SKM-1 (cell line): ENCODE measurements around the gene RRP7A.
"Not testable (repeated sequence)": the region's sequence is repeated elsewhere in the genome, so short reads cannot be mapped to it uniquely, and the experiment has no call there.

Experiments
- DNase-seq: peaks from one replicate; lab custom pipeline; 2025; ENCODE audit not compliant: unreplicated experiment; lab: John Stamatoyannopoulos, UW

Gene RRP7A

DNA sequence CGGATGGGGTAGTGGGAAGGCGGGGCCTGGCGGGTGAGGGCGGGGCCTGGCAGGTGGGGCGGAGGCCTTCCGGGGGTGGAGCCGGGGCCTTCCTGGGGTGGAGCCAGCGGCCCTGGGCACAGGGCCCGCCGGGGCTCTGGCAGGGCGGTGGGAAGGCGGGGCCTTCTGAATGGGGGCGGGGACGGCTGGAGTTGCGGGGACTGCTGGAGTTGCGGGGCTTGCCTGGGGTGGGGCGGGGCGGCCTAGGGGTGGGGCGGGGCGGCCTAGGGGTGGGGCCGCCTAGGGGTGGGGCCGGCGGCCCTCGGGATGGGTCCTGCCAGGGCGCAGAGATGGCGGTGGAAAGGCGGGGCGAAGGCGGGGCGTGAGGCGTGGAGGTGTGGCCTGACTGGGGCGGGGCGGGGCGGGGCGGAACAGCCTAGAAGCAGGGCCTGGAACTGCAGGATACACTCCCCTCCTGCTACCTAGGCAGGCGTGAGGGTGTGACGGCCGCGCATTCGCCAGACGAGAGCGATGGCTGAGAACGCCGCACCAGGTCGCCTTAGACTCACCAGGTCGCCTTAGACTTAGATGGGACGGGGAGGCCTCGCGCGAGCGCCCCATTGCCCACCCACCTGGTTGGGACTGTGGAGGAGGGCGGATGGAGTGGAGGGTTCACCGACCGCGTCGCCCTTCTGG, 19.3 kb downstream of the RRP7A start:
- DNase-seq, result peak; percentile 75

GRCh38 chr22:42499773-42500160, 19.8 kb downstream of the RRP7A start:
- DNase-seq, result not testable (repeated sequence)

- DNase-seq, result not testable (repeated sequence)
Measured at GRCh38 chr22:42495533-42496141, 24.0 kb downstream of the RRP7A start.

GRCh38 chr22:42493393-42493792, 26.2 kb downstream of the RRP7A start:
- DNase-seq, result no peak

DNA sequence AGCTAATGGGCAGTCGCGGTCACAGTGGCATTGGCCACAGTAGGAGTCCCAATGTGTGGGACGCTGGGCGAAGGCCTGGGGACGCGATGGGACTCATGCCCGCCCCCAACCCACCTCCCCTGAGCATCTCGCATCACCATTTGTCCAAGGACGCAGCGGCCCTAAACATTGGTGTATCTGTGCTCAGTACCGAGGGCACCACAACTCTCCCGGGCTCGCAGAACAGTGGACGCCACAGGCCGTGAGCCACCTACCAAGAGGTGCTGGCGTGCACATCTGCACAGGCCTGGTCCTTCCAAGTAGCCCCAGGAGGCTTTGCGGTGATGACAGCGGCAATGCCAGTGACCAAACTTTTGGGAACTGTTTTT, 27.3 kb downstream of the RRP7A start:
- DNase-seq, result no peak

DNA sequence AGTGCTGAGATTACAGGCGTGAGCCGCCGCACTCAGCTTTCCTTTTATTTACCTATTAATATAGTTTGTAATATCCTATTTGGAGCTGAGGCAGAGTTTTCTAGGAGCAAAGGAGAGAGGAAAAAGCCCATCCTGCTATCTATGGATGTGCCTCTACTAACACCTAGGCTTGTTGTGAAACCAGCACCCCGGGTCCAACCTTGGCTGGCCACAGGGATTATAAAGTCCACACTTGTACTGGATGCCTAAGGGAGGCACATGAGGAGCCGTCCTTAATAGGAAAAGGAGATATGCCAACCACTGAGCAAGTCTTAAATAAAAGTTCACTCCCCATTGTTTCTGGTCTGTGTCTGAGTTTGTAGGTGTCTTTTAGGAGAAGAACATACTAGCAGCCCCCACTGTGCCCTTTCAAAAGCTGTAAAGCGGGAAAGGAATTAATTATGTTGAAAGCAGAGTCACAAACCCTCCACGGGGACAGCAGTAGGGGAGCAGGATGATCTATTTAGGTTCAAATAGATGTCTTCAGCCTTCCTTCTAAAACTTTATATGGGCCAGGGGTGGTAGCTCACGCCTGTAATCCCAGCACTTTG, 29.3 kb downstream of the RRP7A start:
- DNase-seq, result no peak

DNA sequence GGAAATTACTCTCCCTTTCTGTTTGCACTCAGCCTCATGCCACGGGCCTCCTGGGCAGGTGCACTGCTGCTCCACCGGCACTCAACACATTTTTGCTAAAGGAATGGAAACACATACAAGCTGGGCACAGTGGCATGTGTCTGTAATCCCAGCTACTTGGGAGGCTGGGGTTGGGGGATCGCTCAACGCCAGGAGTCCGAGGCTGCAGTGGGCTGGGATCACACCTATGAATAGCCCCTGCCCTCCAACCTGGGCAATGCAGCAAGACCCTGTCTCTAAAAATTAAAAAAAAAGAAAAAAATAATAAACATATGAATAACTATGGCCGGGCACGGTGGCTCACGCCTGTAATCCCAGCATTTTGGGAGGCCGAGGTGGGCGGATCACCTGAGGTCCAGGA, 30.6 kb downstream of the RRP7A start:
- DNase-seq, result no peak

GRCh38 chr22:42484506-42484905, 35.1 kb downstream of the RRP7A start:
- no peak for DNase-seq

- not testable (repeated sequence) for DNase-seq
Measured at GRCh38 chr22:42483610-42484223, 35.9 kb downstream of the RRP7A start.

DNA sequence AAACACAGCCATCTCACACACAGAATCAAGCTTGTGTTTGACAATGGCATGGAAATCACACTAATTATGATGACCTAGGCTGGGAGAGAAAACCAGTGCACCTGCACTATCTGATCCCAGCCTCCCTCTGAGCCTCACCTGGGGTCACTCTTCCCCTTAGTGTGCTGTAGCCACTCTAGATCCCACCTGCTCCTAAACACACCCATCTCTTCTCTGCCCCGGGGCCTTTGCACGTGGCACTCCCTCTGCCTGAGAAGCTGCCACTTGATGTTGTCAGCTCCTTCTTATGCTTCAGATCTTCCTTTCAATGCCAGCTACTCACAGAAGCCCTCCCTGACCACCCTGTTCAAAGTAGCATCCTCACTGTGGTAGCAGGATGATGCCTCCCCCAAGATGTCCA, 44.5 kb downstream of the RRP7A start:
- no peak for DNase-seq

GRCh38 chr22:42473484-42474193, 46.0 kb downstream of the RRP7A start:
- DNase-seq, result peak; percentile 13

- DNase-seq, result no peak
Measured at GRCh38 chr22:42472671-42473070, 46.9 kb downstream of the RRP7A start.

DNA sequence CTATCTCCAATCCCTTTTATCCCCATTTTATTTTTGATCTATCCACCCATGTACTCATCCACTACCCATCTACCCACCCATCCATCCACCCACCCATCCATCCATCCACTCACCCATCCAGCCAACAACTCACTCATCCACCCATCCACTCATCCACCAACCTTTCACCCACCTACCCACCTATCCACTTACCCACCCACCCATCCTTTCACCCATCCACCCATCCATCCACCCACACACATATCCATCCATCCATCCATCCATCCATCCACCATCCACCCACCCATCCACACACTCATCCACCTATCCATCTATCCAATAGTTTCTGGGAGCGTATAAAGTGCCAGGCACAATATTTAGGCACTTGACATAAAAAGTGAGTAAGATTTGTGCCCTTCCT, 48.2 kb downstream of the RRP7A start:
- DNase-seq, result no peak

DNA sequence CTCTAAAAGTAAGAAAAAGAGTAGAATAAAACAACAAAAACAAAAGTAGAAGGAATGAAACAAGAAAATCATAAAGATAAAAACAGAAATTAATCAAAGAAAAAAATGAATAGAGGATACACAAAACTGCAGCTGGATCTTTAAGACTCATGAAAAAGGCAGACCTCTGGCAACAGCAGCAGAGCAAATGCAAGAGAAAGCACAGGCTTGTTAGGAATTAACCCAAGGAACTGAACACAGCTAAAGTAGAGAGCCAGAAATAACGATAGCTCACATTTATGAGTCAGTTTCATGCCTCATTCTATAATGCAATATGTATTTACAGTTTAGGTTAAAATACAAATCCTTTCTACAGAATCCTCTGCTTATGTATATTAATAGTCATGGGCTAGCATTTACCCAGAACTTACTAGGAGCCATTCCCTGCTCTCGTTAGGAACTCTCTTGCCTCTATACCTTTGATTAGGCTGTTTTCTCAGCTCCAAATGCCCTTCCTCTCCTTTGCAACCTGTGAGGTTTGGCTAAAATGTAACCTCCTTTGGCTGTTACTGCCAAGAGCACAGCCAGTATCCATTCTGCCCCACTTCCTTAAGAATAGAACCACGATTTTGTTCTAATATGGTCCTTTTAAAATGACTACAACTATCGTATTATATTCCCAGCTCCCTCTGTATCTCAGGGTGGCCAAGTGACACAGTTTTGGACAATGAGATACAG, 49.1 kb downstream of the RRP7A start:
- DNase-seq, result no peak

DNA sequence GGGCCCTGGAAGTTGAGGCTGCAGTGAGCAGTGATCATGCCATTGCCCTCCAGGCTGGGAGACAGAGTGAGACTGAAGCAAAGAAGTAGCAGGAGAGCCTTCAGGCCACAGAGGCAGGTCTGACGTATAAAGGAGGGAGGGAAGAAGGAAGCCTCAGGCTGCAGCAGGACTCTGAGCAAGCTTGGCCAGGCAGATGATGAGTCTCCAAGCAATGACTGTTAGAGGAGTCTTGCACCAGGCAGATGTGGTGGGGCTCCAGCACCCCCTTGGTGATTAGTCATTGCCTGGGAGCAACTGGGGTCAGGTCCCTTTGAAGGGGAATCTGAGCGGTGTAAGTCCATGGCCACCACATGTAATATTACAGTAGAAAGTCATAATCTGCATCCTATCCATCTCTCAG, 50.8 kb downstream of the RRP7A start:
- no peak for DNase-seq

DNA sequence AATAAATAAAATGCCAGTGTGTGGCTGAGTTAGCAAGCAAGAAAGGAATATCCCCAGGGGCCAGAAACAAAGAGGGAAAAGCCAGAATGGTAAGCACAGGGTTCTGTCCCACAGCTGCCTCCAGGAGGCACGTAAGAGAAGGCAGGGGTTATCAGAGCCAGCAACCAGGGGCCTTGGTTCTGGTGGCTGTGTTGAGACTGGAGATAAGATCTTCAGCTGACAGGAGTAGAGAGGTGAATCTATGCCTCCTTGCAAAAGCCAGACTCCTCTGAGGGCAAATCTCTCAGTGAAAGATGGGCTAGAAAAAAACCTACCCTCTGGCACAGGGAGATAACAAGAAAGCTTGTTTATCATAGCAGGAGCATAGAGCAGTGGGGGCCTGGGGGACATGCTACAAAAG, 57.6 kb downstream of the RRP7A start:
- no peak for DNase-seq

GRCh38 chr22:42461511-42461910, 58.1 kb downstream of the RRP7A start:
- no peak for DNase-seq
